ENCODE data around the gene VAT1L. TPM values are rescaled to one million over a fixed set of nuclear protein-coding genes. Genes with fewer than 3 reads are reported as not detected.

Gene VAT1L
- polyA plus RNA-seq, 1 donor = 14.8 TPM

- H3K27ac ChIP-seq (ENCODE audit: low read length) = no peak overlapping the region
- DNase-seq = no peak
- no peaks in the 10 kb centered on the region for H3K9me3 ChIP-seq (ENCODE audit: control insufficient read depth, low read depth, low read length)
- peaks cover 3% of the 10 kb centered on the region for H3K27me3 ChIP-seq (ENCODE audit: control insufficient read depth, insufficient read depth, low read length)
- no CpG with 5 or more reads among the region's 4 CpGs for WGBS (ENCODE audit: insufficient coverage, low lambda C conversion rate)
- no peaks in the 10 kb centered on the region for H3K4me1 ChIP-seq (ENCODE audit: control insufficient read depth, insufficient read depth, low read length)
- H3K4me3 ChIP-seq (ENCODE audit: low read length) = no peak overlapping the region
- H3K36me3 ChIP-seq (ENCODE audit: control insufficient read depth, insufficient read depth, low read length) = no peaks in the 10 kb centered on the region
Observed at GRCh38 chr16:77844801-77845200, 56.4 kb downstream of the VAT1L start.

- H3K27ac ChIP-seq (ENCODE audit: low read length) = no peak overlapping the region
- DNase-seq = no peak
- H3K36me3 ChIP-seq (ENCODE audit: control insufficient read depth, insufficient read depth, low read length) = no peaks in the 10 kb centered on the region
- WGBS (ENCODE audit: insufficient coverage, low lambda C conversion rate) = no CpG with 5 or more reads among the region's 13 CpGs
- H3K4me1 ChIP-seq (ENCODE audit: control insufficient read depth, insufficient read depth, low read length) = no peaks in the 10 kb centered on the region
- H3K27me3 ChIP-seq (ENCODE audit: control insufficient read depth, insufficient read depth, low read length) = peaks cover 7% of the 10 kb centered on the region
- no peak overlapping the region for H3K4me3 ChIP-seq (ENCODE audit: low read length)
- no peaks in the 10 kb centered on the region for H3K9me3 ChIP-seq (ENCODE audit: control insufficient read depth, low read depth, low read length)
Observed at GRCh38 chr16:77849646-77850258, 61.4 kb downstream of the VAT1L start.

GRCh38 chr16:77850636-77851333 lies 62.4 kb downstream of the VAT1L start:
- H3K4me3 ChIP-seq (ENCODE audit: low read length) = no peak overlapping the region
- 86% methylated on average over 1 of the region's 8 CpGs for WGBS (ENCODE audit: insufficient coverage, low lambda C conversion rate)
- H3K36me3 ChIP-seq (ENCODE audit: control insufficient read depth, insufficient read depth, low read length) = no peaks in the 10 kb centered on the region
- H3K4me1 ChIP-seq (ENCODE audit: control insufficient read depth, insufficient read depth, low read length) = no peaks in the 10 kb centered on the region
- no peaks in the 10 kb centered on the region for H3K9me3 ChIP-seq (ENCODE audit: control insufficient read depth, low read depth, low read length)
- no peak for DNase-seq
- peaks cover 7% of the 10 kb centered on the region for H3K27me3 ChIP-seq (ENCODE audit: control insufficient read depth, insufficient read depth, low read length)
- H3K27ac ChIP-seq (ENCODE audit: low read length) = no peak overlapping the region

DNA sequence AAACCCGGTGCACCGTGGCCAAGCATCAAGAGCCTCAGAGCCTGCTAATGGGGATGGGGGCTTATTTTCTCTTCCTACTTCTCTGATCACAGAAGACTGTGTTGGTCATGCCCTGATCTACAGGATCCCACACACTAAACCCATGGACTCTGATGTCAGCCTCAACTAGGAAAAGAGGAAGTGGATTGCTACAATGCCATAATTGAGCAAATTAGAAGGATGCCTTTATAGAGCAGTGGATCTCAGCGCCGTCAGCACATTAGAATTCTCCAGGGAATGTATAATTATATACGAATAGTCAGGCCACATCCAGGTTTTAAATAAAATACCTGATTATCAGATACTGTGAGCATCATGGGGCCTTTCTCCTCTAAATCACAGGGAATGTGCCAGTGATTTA lies 64.8 kb downstream of the VAT1L start:
- 95% methylated on average over 3 of the region's 5 CpGs for whole genome bisulfite sequencing (ENCODE audit: insufficient coverage, low lambda C conversion rate)
- no peak overlapping the region for H3K27ac ChIP-seq (ENCODE audit: low read length)
- no peak for DNase-seq
- no peaks in the 10 kb centered on the region for H3K4me1 ChIP-seq (ENCODE audit: control insufficient read depth, insufficient read depth, low read length)
- no peaks in the 10 kb centered on the region for H3K36me3 ChIP-seq (ENCODE audit: control insufficient read depth, insufficient read depth, low read length)
- H3K27me3 ChIP-seq (ENCODE audit: control insufficient read depth, insufficient read depth, low read length) = peaks cover 4% of the 10 kb centered on the region
- no peak overlapping the region for H3K4me3 ChIP-seq (ENCODE audit: low read length)
- no peaks in the 10 kb centered on the region for H3K9me3 ChIP-seq (ENCODE audit: control insufficient read depth, low read depth, low read length)

DNA sequence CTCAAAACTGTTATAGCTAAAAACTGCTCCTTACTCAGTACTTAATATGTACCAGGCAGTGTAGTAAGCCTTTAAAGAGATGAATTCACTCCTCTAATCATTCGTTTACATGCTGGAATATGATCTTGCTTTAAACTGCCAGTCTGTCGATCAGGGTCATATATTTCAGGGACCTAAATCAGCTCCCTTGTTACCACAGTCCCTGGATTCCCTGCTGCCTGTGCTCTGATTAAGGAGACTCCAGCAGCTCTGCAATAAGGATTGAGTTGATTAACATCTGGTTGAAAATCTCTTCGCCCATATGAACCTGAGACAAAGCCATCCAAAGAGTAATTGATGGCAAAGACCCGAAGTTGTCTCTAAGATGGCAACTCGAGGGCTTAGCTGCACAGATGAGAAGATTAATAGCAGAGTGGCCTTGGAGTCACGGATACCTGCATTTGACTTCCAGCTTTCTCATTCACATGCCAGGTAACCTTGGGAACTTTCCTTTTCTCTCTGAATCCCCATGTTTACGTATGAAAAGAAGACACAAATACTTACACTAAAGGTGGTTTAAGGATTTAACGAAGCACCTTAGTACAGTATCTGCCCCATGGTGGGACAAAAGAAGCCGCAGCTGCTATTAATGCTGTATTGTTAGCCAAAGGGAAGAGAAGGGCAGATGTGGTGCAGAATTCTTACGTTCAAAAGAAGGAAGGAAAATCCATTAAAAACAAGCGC lies 68.2 kb downstream of the VAT1L start:
- no peak overlapping the region for H3K4me3 ChIP-seq (ENCODE audit: low read length)
- DNase-seq = no peak
- no peaks in the 10 kb centered on the region for H3K36me3 ChIP-seq (ENCODE audit: control insufficient read depth, insufficient read depth, low read length)
- 54% methylated on average over 2 of the region's 11 CpGs for WGBS (ENCODE audit: insufficient coverage, low lambda C conversion rate)
- peaks cover 4% of the 10 kb centered on the region for H3K27me3 ChIP-seq (ENCODE audit: control insufficient read depth, insufficient read depth, low read length)
- no peak overlapping the region for H3K27ac ChIP-seq (ENCODE audit: low read length)
- H3K9me3 ChIP-seq (ENCODE audit: control insufficient read depth, low read depth, low read length) = no peaks in the 10 kb centered on the region
- H3K4me1 ChIP-seq (ENCODE audit: control insufficient read depth, insufficient read depth, low read length) = no peaks in the 10 kb centered on the region

GRCh38 chr16:77858060-77858459 lies 69.7 kb downstream of the VAT1L start:
- no peak for DNase-seq
- 95% methylated on average over 4 of the region's 6 CpGs for WGBS (ENCODE audit: insufficient coverage, low lambda C conversion rate)
- no peak overlapping the region for H3K27ac ChIP-seq (ENCODE audit: low read length)

GRCh38 chr16:77859493-77860232 lies 71.3 kb downstream of the VAT1L start:
- no peak for DNase-seq
- no peaks in the 10 kb centered on the region for H3K4me1 ChIP-seq (ENCODE audit: control insufficient read depth, insufficient read depth, low read length)
- H3K27me3 ChIP-seq (ENCODE audit: control insufficient read depth, insufficient read depth, low read length) = no peaks in the 10 kb centered on the region
- no peaks in the 10 kb centered on the region for H3K9me3 ChIP-seq (ENCODE audit: control insufficient read depth, low read depth, low read length)
- H3K36me3 ChIP-seq (ENCODE audit: control insufficient read depth, insufficient read depth, low read length) = no peaks in the 10 kb centered on the region
- no peak overlapping the region for H3K27ac ChIP-seq (ENCODE audit: low read length)
- no peak overlapping the region for H3K4me3 ChIP-seq (ENCODE audit: low read length)
- WGBS (ENCODE audit: insufficient coverage, low lambda C conversion rate) = 88% methylated on average over 2 of the region's 11 CpGs

More at GRCh38 chr16:77858060-77858459, 69.7 kb downstream of the VAT1L start:
- H3K9me3 ChIP-seq (ENCODE audit: control insufficient read depth, low read depth, low read length) = no peaks in the 10 kb centered on the region
- H3K27me3 ChIP-seq (ENCODE audit: control insufficient read depth, insufficient read depth, low read length) = no peaks in the 10 kb centered on the region
- no peaks in the 10 kb centered on the region for H3K36me3 ChIP-seq (ENCODE audit: control insufficient read depth, insufficient read depth, low read length)
- H3K4me1 ChIP-seq (ENCODE audit: control insufficient read depth, insufficient read depth, low read length) = no peaks in the 10 kb centered on the region
- no peak overlapping the region for H3K4me3 ChIP-seq (ENCODE audit: low read length)

GRCh38 chr16:77860953-77861352 lies 72.6 kb downstream of the VAT1L start:
- no peaks in the 10 kb centered on the region for H3K36me3 ChIP-seq (ENCODE audit: control insufficient read depth, insufficient read depth, low read length)
- H3K27me3 ChIP-seq (ENCODE audit: control insufficient read depth, insufficient read depth, low read length) = no peaks in the 10 kb centered on the region
- WGBS (ENCODE audit: insufficient coverage, low lambda C conversion rate) = no CpG with 5 or more reads among the region's 3 CpGs
- no peak for DNase-seq
- H3K4me1 ChIP-seq (ENCODE audit: control insufficient read depth, insufficient read depth, low read length) = no peaks in the 10 kb centered on the region
- no peaks in the 10 kb centered on the region for H3K9me3 ChIP-seq (ENCODE audit: control insufficient read depth, low read depth, low read length)
- no peak overlapping the region for H3K4me3 ChIP-seq (ENCODE audit: low read length)
- no peak overlapping the region for H3K27ac ChIP-seq (ENCODE audit: low read length)

GRCh38 chr16:77863250-77863649 lies 74.9 kb downstream of the VAT1L start:
- Histone ChIP-seq H3K9me3 (ENCODE audit: control insufficient read depth, low read depth, low read length) (no peaks in the 10 kb centered on the region), H3K4me3 (ENCODE audit: low read length) (no peak overlapping the region), H3K27me3 (ENCODE audit: control insufficient read depth, insufficient read depth, low read length) (no peaks in the 10 kb centered on the region), H3K36me3 (ENCODE audit: control insufficient read depth, insufficient read depth, low read length) (no peaks in the 10 kb centered on the region), H3K27ac (ENCODE audit: low read length) (no peak overlapping the region), H3K4me1 (ENCODE audit: control insufficient read depth, insufficient read depth, low read length) (no peaks in the 10 kb centered on the region)
- no CpG with 5 or more reads among the region's 5 CpGs for WGBS (ENCODE audit: insufficient coverage, low lambda C conversion rate)
- no peak for DNase-seq

DNA sequence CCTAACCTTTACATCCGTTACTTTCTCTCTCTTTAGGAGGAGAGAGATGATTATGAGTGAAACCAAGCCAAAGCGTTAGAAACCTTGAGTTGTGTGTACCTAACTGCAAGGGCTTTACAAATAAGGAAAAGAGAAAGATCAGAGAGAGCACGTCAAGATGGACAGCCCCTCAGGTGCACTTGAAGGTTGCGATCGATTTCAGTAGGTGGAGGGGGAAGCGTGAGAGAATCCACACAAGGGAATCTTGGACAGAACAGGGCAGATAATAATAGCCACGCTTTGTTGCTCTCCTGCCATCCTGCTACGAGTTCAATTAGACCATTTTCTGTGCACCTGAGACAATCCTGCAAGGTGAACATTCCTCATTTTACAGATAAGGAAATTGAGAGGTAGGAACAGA lies 78.4 kb downstream of the VAT1L start:
- no peaks in the 10 kb centered on the region for H3K36me3 ChIP-seq (ENCODE audit: control insufficient read depth, insufficient read depth, low read length)
- no peaks in the 10 kb centered on the region for H3K4me1 ChIP-seq (ENCODE audit: control insufficient read depth, insufficient read depth, low read length)
- no peak for DNase-seq
- no peaks in the 10 kb centered on the region for H3K27me3 ChIP-seq (ENCODE audit: control insufficient read depth, insufficient read depth, low read length)
- no peaks in the 10 kb centered on the region for H3K9me3 ChIP-seq (ENCODE audit: control insufficient read depth, low read depth, low read length)
- H3K4me3 ChIP-seq (ENCODE audit: low read length) = no peak overlapping the region
- WGBS (ENCODE audit: insufficient coverage, low lambda C conversion rate) = no CpG with 5 or more reads among the region's 8 CpGs
- no peak overlapping the region for H3K27ac ChIP-seq (ENCODE audit: low read length)

Measured in large intestine (tissue), 3 donors.